OCI-LY7 (cell line): Measurements from ENCODE around the gene ROCK2.

Experiments used
- EZH2phosphoT487 ChIP-seq: fragments of 200-600 bp; sonication (generic); IDR thresholded peaks from 2 replicates; pipeline ENCODE4 v1.6.1; 2018; ENCODE audit warnings: low read depth, borderline replicate concordance, mild to moderate bottlenecking, mixed run types, antibody characterized with exemption, low read length, moderate library complexity, mixed read lengths
- TF ChIP-seq, protein P1 (sequence below): fragments of 200-600 bp; sonication (generic); conservative IDR thresholded peaks from 2 replicates; pipeline ENCODE4 v1.5.1; 2014; ENCODE audit warnings: mild to moderate bottlenecking, antibody characterized with exemption, low read length, moderate library complexity, mixed read lengths

GRCh38 chr2:11352781-11353537 lies 8.5 kb upstream of the ROCK2 start:
- TF ChIP-seq, protein P1, sequence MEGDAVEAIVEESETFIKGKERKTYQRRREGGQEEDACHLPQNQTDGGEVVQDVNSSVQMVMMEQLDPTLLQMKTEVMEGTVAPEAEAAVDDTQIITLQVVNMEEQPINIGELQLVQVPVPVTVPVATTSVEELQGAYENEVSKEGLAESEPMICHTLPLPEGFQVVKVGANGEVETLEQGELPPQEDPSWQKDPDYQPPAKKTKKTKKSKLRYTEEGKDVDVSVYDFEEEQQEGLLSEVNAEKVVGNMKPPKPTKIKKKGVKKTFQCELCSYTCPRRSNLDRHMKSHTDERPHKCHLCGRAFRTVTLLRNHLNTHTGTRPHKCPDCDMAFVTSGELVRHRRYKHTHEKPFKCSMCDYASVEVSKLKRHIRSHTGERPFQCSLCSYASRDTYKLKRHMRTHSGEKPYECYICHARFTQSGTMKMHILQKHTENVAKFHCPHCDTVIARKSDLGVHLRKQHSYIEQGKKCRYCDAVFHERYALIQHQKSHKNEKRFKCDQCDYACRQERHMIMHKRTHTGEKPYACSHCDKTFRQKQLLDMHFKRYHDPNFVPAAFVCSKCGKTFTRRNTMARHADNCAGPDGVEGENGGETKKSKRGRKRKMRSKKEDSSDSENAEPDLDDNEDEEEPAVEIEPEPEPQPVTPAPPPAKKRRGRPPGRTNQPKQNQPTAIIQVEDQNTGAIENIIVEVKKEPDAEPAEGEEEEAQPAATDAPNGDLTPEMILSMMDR: no peak
- TF ChIP-seq EZH2phosphoT487: no peak
